K562 (cell line): ENCODE data around the gene TMEM205. TPM values are rescaled to one million over a fixed set of nuclear protein-coding genes. Genes with fewer than 3 reads are reported as not detected.

Experiments
- ASH1L ChIP-seq: fragments of 450-650 bp; IDR thresholded peaks from 2 replicates; pipeline ENCODE4 v1.6.1; 2018; ENCODE audit warnings: borderline replicate concordance, mild to moderate bottlenecking, low read depth; ENCODE audit not compliant: partially characterized antibody
- BMI1 ChIP-seq: fragments of 150-350 bp; IDR thresholded peaks from 2 replicates; pipeline ENCODE4 v1.6.1; 2014; ENCODE audit warnings: low read length
- CXXC5 ChIP-seq: fragments of 250-450 bp; sonication (Bioruptor Pico); IDR thresholded peaks from 2 replicates; pipeline ENCODE4 v1.8.0; 2022; ENCODE audit warnings: inconsistent platforms, mild to moderate bottlenecking, moderate library complexity
- ELF1 ChIP-seq: fragments of 200-800 bp; sonication (Bioruptor generic); IDR thresholded peaks from 2 replicates; pipeline ENCODE4 v1.6.1; 2016; ENCODE audit warnings: missing genetic modification characterization, missing compliant biosample characterization
- ETS2 ChIP-seq: IDR thresholded peaks from 2 replicates; pipeline ENCODE4 v1.6.1; 2016; ENCODE audit warnings: borderline replicate concordance, missing genetic modification characterization, mild to moderate bottlenecking, moderate library complexity, missing compliant biosample characterization; ENCODE audit not compliant: poor library complexity, severe bottlenecking
- FOXP1 ChIP-seq: sonication (generic); formaldehyde crosslinking; IDR thresholded peaks from 2 replicates; pipeline ENCODE4 v1.8.0; 2022; ENCODE audit warnings: mild to moderate bottlenecking, missing genetic modification reagents
- GABPA ChIP-seq: fragments of 200-800 bp; sonication (Bioruptor generic); conservative IDR thresholded peaks from 2 replicates; pipeline ENCODE4 v1.6.1; 2016; ENCODE audit warnings: low read depth, missing genetic modification characterization, missing compliant biosample characterization
- HDGF ChIP-seq: fragments of 450-650 bp; IDR thresholded peaks from 2 replicates; pipeline ENCODE4 v1.6.1; 2016
- LARP7 ChIP-seq: fragments of 450-650 bp; IDR thresholded peaks from 2 replicates; pipeline ENCODE4 v1.6.1; 2016
- POLR2G ChIP-seq: fragments of 200-400 bp; formaldehyde crosslinking; IDR thresholded peaks from 2 replicates; pipeline ENCODE4 v1.6.1; 2017; ENCODE audit warnings: low read depth, mild to moderate bottlenecking, antibody characterized with exemption, low read length, moderate library complexity
- POLR3G ChIP-seq: IDR thresholded peaks from 2 replicates; pipeline ENCODE4 v1.6.1; 2011; ENCODE audit not compliant: insufficient read length, insufficient replicate concordance; ENCODE audit errors: extremely low read depth
- RHOXF2B ChIP-seq: fragments of 250-450 bp; sonication (Bioruptor Pico); conservative IDR thresholded peaks from 2 replicates; pipeline ENCODE4 v1.5.1; 2021
- TCF3 ChIP-seq: sonication (generic); formaldehyde crosslinking; IDR thresholded peaks from 2 replicates; pipeline ENCODE4 v1.4.0; 2020; ENCODE audit warnings: mild to moderate bottlenecking, missing genetic modification reagents
- ZBTB17 ChIP-seq: fragments of 450-650 bp; formaldehyde crosslinking; IDR thresholded peaks from 2 replicates; pipeline ENCODE4 v1.4.0; 2020; ENCODE audit warnings: mild to moderate bottlenecking
- ZNF174 ChIP-seq: fragments of 250-450 bp; sonication (Bioruptor Pico); IDR thresholded peaks from 2 replicates; pipeline ENCODE4 v1.4.0; 2020; ENCODE audit warnings: mild to moderate bottlenecking
- ZNF347 ChIP-seq: fragments of 450-650 bp; formaldehyde crosslinking; IDR thresholded peaks from 2 replicates; pipeline ENCODE4 v1.4.0; 2020; ENCODE audit warnings: low read depth, mild to moderate bottlenecking, moderate library complexity
- polyA plus RNA-seq, 8 experiments: library from polyadenylated mRNA; depleted of rRNA in 4 of 8; stranded (reverse) in 5 of 8; unstranded in 3 of 8; fragments of >200 nt; fragmentation: Nextera tagmentation in 2 of 8; fragmentation: Illumina TruSeq in 1 of 8; extraction: Ambion mirVana in 2 of 8; extraction: Trizol in 1 of 8; gene quantifications; 2 replicates each; pipeline versions ENCODE4 v1.2.1 to v1.2.3, GENCODE V29; 2011 to 2014; ENCODE audit warnings: inconsistent platforms in 1 of 8, missing spikeins in 1 of 8
- total RNA-seq, 7 experiments: library from RNA; depleted of rRNA in 6 of 7; stranded (reverse); fragments of >200 nt in 6 of 7; fragmentation: Illumina TruSeq in 2 of 7; extraction: Trizol in 2 of 7; gene quantifications; 2 replicates each; pipeline versions ENCODE4 v1.2.1 to v1.2.3, GENCODE V29; 2011 to 2021; ENCODE audit warnings: low replicate concordance in 1 of 7
- TF ChIP-seq, protein P1 (sequence below): fragments of 250-450 bp; sonication (Bioruptor Pico); IDR thresholded peaks from 2 replicates; pipeline ENCODE4 v1.5.0; 2020; ENCODE audit warnings: mild to moderate bottlenecking, borderline replicate concordance
- TF ChIP-seq, protein P2 (sequence below), 3 experiments: fragments of 200-800 bp in 1 of 3; sonication (Bioruptor generic) in 1 of 3; sonication (generic) in 1 of 3; formaldehyde crosslinking in 1 of 3; IDR thresholded peaks; 2 replicates each; pipeline versions ENCODE4 v1.6.1 to v1.8.0; 2016 to 2022; ENCODE audit warnings: mild to moderate bottlenecking in 2 of 3, missing compliant biosample characterization in 2 of 3, missing genetic modification characterization in 2 of 3, missing genetic modification reagents in 1 of 3
- TF ChIP-seq, protein P3 (sequence below): fragments of 450-650 bp; formaldehyde crosslinking; IDR thresholded peaks from 2 replicates; pipeline ENCODE4 v1.4.0; 2020; ENCODE audit warnings: mild to moderate bottlenecking
- TF ChIP-seq, protein P4 (sequence below): fragments of 450-650 bp; IDR thresholded peaks from 2 replicates; pipeline ENCODE4 v1.6.1; 2018; ENCODE audit not compliant: partially characterized antibody

The TMEM205 gene
- total and polyA plus RNA-seq, 9 of the 15 experiments (the other 6 are each of a cell fraction or from before 2014, with no cell fraction given): 21.3 to 81.5 (median 44.1) TPM

DNA sequence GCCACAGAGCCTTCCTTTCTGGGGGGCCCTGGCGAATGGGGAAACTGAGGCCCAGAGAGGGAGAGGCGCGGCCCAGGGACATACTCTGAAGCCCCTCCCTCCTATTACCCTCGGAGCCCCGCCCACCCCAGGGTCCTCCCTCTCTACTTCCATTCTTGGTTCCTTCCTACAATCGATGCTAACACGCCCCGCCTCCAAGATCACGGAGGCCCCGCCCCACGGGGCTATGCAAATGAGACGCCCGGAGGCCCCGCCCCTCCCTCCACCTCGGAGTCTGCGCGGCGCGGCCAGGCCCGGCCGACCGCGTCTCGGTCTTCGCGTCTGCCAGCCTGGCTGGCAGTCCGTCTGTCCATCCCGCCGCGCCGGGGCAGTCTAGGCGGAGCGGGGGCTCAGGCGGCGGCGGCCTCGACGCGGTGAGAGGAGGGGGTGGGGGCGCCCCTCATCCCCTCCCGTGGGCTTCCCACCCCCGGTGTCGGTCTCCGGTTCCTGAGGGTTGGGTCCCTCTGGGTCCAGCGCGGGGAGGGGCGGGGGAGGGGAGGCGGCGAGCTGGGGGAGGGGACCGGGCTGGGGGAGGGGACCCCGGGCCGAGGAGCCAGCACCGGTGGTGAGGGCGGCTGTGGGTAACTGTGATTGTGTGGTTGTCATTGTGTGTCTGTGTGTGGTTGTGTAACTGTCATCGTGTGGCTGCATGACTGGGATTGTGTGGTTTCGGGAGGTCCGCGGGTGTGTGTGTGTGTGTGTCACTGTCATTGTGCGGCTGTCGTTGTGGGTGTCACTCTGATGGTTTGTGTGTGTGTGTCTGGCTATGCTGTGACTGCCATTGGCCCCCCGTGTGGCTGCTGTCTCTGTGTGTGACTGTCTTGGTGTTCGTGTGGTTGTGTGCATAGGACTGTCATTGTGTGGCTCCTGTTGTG lies 9.3 kb upstream of the TMEM205 start, which contains the start of gene PLPPR2 (continued):
- TF ChIP-seq, protein P1, sequence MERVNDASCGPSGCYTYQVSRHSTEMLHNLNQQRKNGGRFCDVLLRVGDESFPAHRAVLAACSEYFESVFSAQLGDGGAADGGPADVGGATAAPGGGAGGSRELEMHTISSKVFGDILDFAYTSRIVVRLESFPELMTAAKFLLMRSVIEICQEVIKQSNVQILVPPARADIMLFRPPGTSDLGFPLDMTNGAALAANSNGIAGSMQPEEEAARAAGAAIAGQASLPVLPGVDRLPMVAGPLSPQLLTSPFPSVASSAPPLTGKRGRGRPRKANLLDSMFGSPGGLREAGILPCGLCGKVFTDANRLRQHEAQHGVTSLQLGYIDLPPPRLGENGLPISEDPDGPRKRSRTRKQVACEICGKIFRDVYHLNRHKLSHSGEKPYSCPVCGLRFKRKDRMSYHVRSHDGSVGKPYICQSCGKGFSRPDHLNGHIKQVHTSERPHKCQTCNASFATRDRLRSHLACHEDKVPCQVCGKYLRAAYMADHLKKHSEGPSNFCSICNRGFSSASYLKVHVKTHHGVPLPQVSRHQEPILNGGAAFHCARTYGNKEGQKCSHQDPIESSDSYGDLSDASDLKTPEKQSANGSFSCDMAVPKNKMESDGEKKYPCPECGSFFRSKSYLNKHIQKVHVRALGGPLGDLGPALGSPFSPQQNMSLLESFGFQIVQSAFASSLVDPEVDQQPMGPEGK (CRISPR knock-in tag): no peak
- TF ChIP-seq FOXP1 (CRISPR knock-in tag) (no peak), ZBTB17 (CRISPR knock-in tag) (no peak), TCF3 (no peak), HDGF (peak; percentile 98), GABPA (tag) (no peak), RHOXF2B (no peak), BMI1 (no peak), ASH1L (no peak), LARP7 (peak; percentile 91), ZNF174 (CRISPR knock-in tag) (no peak), ETS2 (tag) (no peak), CXXC5 (peak; percentile 52; the same call in 1 of the 2 replicates), ZNF347 (CRISPR knock-in tag) (no peak), POLR3G (no peak), ELF1 (no peak), POLR2G (peak; percentile 88)
- TF ChIP-seq, protein P2, sequence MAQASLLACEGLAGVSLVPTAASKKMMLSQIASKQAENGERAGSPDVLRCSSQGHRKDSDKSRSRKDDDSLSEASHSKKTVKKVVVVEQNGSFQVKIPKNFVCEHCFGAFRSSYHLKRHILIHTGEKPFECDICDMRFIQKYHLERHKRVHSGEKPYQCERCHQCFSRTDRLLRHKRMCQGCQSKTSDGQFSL (CRISPR knock-in tag; IDR thresholded peaks at IDR 0.05): 0 out of 2 replicates have a peak, but pooled peaks have one; percentile 42
- TF ChIP-seq, protein P2 (tag; IDR thresholded peaks at IDR 0.05): no peak
- TF ChIP-seq, protein P3, sequence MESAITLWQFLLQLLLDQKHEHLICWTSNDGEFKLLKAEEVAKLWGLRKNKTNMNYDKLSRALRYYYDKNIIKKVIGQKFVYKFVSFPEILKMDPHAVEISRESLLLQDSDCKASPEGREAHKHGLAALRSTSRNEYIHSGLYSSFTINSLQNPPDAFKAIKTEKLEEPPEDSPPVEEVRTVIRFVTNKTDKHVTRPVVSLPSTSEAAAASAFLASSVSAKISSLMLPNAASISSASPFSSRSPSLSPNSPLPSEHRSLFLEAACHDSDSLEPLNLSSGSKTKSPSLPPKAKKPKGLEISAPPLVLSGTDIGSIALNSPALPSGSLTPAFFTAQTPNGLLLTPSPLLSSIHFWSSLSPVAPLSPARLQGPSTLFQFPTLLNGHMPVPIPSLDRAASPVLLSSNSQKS: no peak
- TF ChIP-seq, protein P4, sequence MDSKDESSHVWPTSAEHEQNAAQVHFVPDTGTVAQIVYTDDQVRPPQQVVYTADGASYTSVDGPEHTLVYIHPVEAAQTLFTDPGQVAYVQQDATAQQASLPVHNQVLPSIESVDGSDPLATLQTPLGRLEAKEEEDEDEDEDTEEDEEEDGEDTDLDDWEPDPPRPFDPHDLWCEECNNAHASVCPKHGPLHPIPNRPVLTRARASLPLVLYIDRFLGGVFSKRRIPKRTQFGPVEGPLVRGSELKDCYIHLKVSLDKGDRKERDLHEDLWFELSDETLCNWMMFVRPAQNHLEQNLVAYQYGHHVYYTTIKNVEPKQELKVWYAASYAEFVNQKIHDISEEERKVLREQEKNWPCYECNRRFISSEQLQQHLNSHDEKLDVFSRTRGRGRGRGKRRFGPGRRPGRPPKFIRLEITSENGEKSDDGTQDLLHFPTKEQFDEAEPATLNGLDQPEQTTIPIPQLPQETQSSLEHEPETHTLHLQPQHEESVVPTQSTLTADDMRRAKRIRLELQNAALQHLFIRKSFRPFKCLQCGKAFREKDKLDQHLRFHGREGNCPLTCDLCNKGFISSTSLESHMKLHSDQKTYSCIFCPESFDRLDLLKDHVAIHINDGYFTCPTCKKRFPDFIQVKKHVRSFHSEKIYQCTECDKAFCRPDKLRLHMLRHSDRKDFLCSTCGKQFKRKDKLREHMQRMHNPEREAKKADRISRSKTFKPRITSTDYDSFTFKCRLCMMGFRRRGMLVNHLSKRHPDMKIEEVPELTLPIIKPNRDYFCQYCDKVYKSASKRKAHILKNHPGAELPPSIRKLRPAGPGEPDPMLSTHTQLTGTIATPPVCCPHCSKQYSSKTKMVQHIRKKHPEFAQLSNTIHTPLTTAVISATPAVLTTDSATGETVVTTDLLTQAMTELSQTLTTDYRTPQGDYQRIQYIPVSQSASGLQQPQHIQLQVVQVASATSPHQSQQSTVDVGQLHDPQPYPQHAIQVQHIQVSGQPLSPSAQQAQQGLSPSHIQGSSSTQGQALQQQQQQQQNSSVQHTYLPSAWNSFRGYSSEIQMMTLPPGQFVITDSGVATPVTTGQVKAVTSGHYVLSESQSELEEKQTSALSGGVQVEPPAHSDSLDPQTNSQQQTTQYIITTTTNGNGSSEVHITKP: peak; percentile 87
